Chondrocyte (in vitro differentiated cells): ENCODE data around the gene VPS51. TPM values are rescaled to one million over a fixed set of nuclear protein-coding genes. Genes with fewer than 3 reads are reported as not detected.

ENCODE experiments used
- DNase-seq: peaks from one replicate; pipeline ENCODE4 v3.0.0; 2021; ENCODE audit warnings: mixed read lengths, low spot score
- H3K27ac Mint-ChIP-seq: one replicate; pipeline ENCODE4 v1.8.0; 2021; ENCODE audit warnings: mild to moderate bottlenecking, moderate library complexity, mixed read lengths; ENCODE audit not compliant: unreplicated experiment
- H3K27me3 Mint-ChIP-seq: 2 replicates; pipeline ENCODE4 v1.8.0; 2021; ENCODE audit warnings: low read depth, mixed read lengths
- H3K36me3 Mint-ChIP-seq: 2 replicates; pipeline ENCODE4 v1.8.0; 2021; ENCODE audit warnings: low read depth, mixed read lengths
- H3K4me1 Mint-ChIP-seq: 2 replicates; pipeline ENCODE4 v1.8.0; 2021; ENCODE audit warnings: low read depth, mild to moderate bottlenecking, mixed read lengths
- H3K4me3 Mint-ChIP-seq: one replicate; pipeline ENCODE4 v1.8.0; 2021; ENCODE audit warnings: mild to moderate bottlenecking, moderate library complexity, mixed read lengths; ENCODE audit not compliant: unreplicated experiment
- H3K9me3 Mint-ChIP-seq: 2 replicates; pipeline ENCODE4 v1.8.0; 2021; ENCODE audit warnings: low read depth, mixed read lengths
- total RNA-seq: library from RNA; stranded (reverse); gene quantifications from 3 replicates; pipeline ENCODE4 v1.2.1, GENCODE V29; 2021
- TF ChIP-seq, protein P1 (sequence below): fragments of 200-600 bp; sonication (generic); IDR thresholded peaks from 2 replicates; pipeline ENCODE4 v1.5.0; 2021; ENCODE audit warnings: antibody characterized with exemption, mild to moderate bottlenecking, moderate library complexity

VPS51 gene
- total RNA-seq, 1 donor from 2014 or later = 73.4 TPM

- Mint-ChIP-seq H3K36me3 (peaks cover 7% of the 10 kb centered on the region), H3K27me3 (no peaks in the 10 kb centered on the region), H3K9me3 (no peaks in the 10 kb centered on the region), H3K4me3 (peak within 1 kb of the TSS; percentile 92), H3K4me1 (peaks cover 25% of the 10 kb centered on the region), H3K27ac (peak within 1 kb of the TSS; percentile 99)
- peak; percentile 95 for DNase-seq
- TF ChIP-seq, protein P1, sequence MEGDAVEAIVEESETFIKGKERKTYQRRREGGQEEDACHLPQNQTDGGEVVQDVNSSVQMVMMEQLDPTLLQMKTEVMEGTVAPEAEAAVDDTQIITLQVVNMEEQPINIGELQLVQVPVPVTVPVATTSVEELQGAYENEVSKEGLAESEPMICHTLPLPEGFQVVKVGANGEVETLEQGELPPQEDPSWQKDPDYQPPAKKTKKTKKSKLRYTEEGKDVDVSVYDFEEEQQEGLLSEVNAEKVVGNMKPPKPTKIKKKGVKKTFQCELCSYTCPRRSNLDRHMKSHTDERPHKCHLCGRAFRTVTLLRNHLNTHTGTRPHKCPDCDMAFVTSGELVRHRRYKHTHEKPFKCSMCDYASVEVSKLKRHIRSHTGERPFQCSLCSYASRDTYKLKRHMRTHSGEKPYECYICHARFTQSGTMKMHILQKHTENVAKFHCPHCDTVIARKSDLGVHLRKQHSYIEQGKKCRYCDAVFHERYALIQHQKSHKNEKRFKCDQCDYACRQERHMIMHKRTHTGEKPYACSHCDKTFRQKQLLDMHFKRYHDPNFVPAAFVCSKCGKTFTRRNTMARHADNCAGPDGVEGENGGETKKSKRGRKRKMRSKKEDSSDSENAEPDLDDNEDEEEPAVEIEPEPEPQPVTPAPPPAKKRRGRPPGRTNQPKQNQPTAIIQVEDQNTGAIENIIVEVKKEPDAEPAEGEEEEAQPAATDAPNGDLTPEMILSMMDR = no peak
These were observed 38.4 kb downstream of the VPS51 start, which contains the start of gene SYVN1 for GRCh38 chr11:65134240-65134951. Gene SYVN1, minus strand, starts transcription at chr11:65134519. Its CDS starts 918 bp downstream, at chr11:65133601.

- Mint-ChIP-seq H3K9me3 (no peaks in the 10 kb centered on the region), H3K36me3 (peaks cover 7% of the 10 kb centered on the region), H3K27ac (peak overlapping the region; percentile 99), H3K27me3 (peaks cover 3% of the 10 kb centered on the region), H3K4me3 (peak overlapping the region; percentile 92), H3K4me1 (peaks cover 25% of the 10 kb centered on the region)
- TF ChIP-seq, protein P1 = no peak
- peak; percentile 88 for DNase-seq
These were observed 39.1 kb downstream of the VPS51 start for GRCh38 chr11:65134952-65135632.

DNA sequence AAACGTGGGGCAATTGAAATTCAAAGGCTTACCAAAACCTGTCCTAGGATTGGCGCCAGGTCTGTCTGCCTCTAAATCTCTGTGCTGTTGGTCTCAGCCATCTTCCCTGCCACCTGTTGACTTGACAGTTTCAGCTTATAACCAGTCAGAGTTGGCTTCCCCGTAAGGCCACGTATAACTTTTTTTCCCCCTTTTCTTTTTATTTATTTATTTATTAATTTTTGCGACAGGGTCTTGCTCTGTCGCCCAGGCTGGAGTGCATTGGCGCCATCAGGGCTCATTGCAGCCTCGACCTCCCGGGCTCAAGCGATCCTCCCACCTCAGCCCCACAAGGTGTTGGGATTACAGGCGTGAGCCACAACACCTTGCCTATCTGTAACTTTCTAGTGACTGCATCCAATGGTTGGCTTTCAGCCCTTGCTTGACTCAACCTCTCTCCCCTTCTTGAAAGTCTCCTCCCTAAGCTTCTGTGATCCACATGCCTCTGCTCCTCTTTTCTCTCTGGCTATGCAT is 39.7 kb downstream of the VPS51 start:
- DNase-seq = peak; percentile 26
- peaks cover 5% of the 10 kb centered on the region for H3K36me3 Mint-ChIP-seq
- H3K9me3 Mint-ChIP-seq = no peaks in the 10 kb centered on the region
- peak overlapping the region; percentile 99 for H3K27ac Mint-ChIP-seq
- TF ChIP-seq, protein P1 = no peak
- peak overlapping the region; percentile 92 for H3K4me3 Mint-ChIP-seq
- peaks cover 25% of the 10 kb centered on the region for H3K4me1 Mint-ChIP-seq
- peaks cover 6% of the 10 kb centered on the region for H3K27me3 Mint-ChIP-seq

GRCh38 chr11:65136515-65137096 is 40.6 kb downstream of the VPS51 start:
- Mint-ChIP-seq H3K36me3 (no peaks in the 10 kb centered on the region), H3K4me1 (peaks cover 25% of the 10 kb centered on the region), H3K27ac (no peak overlapping the region), H3K27me3 (peaks cover 13% of the 10 kb centered on the region), H3K4me3 (no peak overlapping the region), H3K9me3 (no peaks in the 10 kb centered on the region)
- TF ChIP-seq, protein P1 = no peak
- DNase-seq = peak; percentile 18

- no peak overlapping the region for H3K27ac Mint-ChIP-seq
- no peaks in the 10 kb centered on the region for H3K9me3 Mint-ChIP-seq
- no peaks in the 10 kb centered on the region for H3K36me3 Mint-ChIP-seq
- TF ChIP-seq, protein P1 = no peak
- H3K4me3 Mint-ChIP-seq = no peak overlapping the region
- no peaks in the 10 kb centered on the region for H3K4me1 Mint-ChIP-seq
- H3K27me3 Mint-ChIP-seq = peaks cover 26% of the 10 kb centered on the region
- DNase-seq = no peak
These were observed 46.0 kb downstream of the VPS51 start for GRCh38 chr11:65141896-65142494.
